HEK293 (cell line): ENCODE data around the gene KDM4C.
"Not testable (repeated sequence)": the region's sequence is repeated elsewhere in the genome, so short reads cannot be mapped to it uniquely, and the experiment has no call there.

ENCODE experiments used
- CTCF ChIA-PET: fragments of 350-600 bp; formaldehyde crosslinking; extraction: SDS; loops from one replicate; lab custom pipeline; 2021; ENCODE audit warnings: antibody characterized with exemption; lab: Yijun Ruan, JAX
- POLR2A ChIA-PET: fragments of 300-600 bp; formaldehyde crosslinking; extraction: SDS; loops from one replicate; lab custom pipeline; 2020; ENCODE audit warnings: antibody characterized with exemption, inconsistent platforms; lab: Yijun Ruan, JAX
- H3K27ac ChIP-seq: fragments of 200-500 bp; sonication (Bioruptor generic); 2 replicates; pipeline ENCODE4 v1.5.1; 2014; ENCODE audit warnings: low read depth, low read length, control low read depth, inconsistent platforms; ENCODE audit errors: extremely low read depth
- H3K36me3 ChIP-seq, 2 experiments: fragments of 200-500 bp in 1 of 2; sonication (Bioruptor generic) in 1 of 2; 1 replicate in 1 of 2; 2 replicates in 1 of 2; pipeline ENCODE4 v1.5.1; 2014 to 2017; ENCODE audit warnings: inconsistent platforms in 2 of 2, low read length in 2 of 2; ENCODE audit not compliant: control insufficient read depth in 2 of 2, insufficient read depth in 1 of 2
- H3K4me1 ChIP-seq: fragments of 200-500 bp; sonication (Bioruptor generic); 2 replicates; pipeline ENCODE4 v1.5.1; 2014; ENCODE audit warnings: mild to moderate bottlenecking, low read length, inconsistent platforms; ENCODE audit not compliant: control insufficient read depth, insufficient read depth
- H3K4me3 ChIP-seq: 2 replicates; pipeline ENCODE4 v1.5.1; 2011; ENCODE audit warnings: low read depth, mild to moderate bottlenecking, control low read depth, low read length, moderate library complexity
- H3K9me3 ChIP-seq: fragments of 200-500 bp; sonication (Bioruptor generic); 2 replicates; pipeline ENCODE4 v1.5.1; 2014; ENCODE audit warnings: low read depth, low read length, inconsistent platforms; ENCODE audit not compliant: control insufficient read depth, insufficient read depth
- KLF7 ChIP-seq: fragments of 450-650 bp; formaldehyde crosslinking; IDR thresholded peaks from 2 replicates; pipeline ENCODE4 v1.5.1; 2016; ENCODE audit warnings: missing biosample characterization, missing genetic modification characterization, borderline replicate concordance
- ZBTB8A ChIP-seq: fragments of 450-650 bp; formaldehyde crosslinking; IDR thresholded peaks from 2 replicates; pipeline ENCODE4 v1.5.1; 2016; ENCODE audit warnings: missing biosample characterization, missing genetic modification characterization
- ZNF138 ChIP-seq: fragments of 450-650 bp; formaldehyde crosslinking; IDR thresholded peaks from 2 replicates; pipeline ENCODE4 v1.5.1; 2016; ENCODE audit warnings: missing biosample characterization, missing genetic modification characterization, borderline replicate concordance
- ZNF140 ChIP-seq: fragments of 450-650 bp; formaldehyde crosslinking; IDR thresholded peaks from 2 replicates; pipeline ENCODE4 v1.5.1; 2016; ENCODE audit warnings: missing biosample characterization, missing genetic modification characterization
- ZNF202 ChIP-seq: fragments of 450-650 bp; formaldehyde crosslinking; IDR thresholded peaks from 2 replicates; pipeline ENCODE4 v1.5.1; 2016; ENCODE audit warnings: missing biosample characterization, missing genetic modification characterization, borderline replicate concordance
- ZNF394 ChIP-seq: fragments of 450-650 bp; formaldehyde crosslinking; IDR thresholded peaks from 2 replicates; pipeline ENCODE4 v1.5.1; 2016; ENCODE audit warnings: missing biosample characterization, missing genetic modification characterization, mild to moderate bottlenecking, moderate library complexity, borderline replicate concordance
- ZNF404 ChIP-seq: fragments of 450-650 bp; formaldehyde crosslinking; IDR thresholded peaks from 2 replicates; pipeline ENCODE4 v1.5.1; 2017; ENCODE audit warnings: missing biosample characterization, missing genetic modification characterization
- ZNF426 ChIP-seq: fragments of 450-650 bp; formaldehyde crosslinking; IDR thresholded peaks from 2 replicates; pipeline ENCODE4 v1.5.1; 2017; ENCODE audit warnings: missing biosample characterization, missing genetic modification characterization, mild to moderate bottlenecking, inconsistent platforms, moderate library complexity
- ZNF433 ChIP-seq: fragments of 450-650 bp; formaldehyde crosslinking; IDR thresholded peaks from 2 replicates; pipeline ENCODE4 v1.5.1; 2016; ENCODE audit warnings: missing biosample characterization, missing genetic modification characterization, low read depth
- ZNF529 ChIP-seq: fragments of 450-650 bp; formaldehyde crosslinking; IDR thresholded peaks from 2 replicates; pipeline ENCODE4 v1.5.1; 2017; ENCODE audit warnings: missing genetic modification characterization, missing biosample characterization; ENCODE audit not compliant: insufficient replicate concordance
- ZNF555 ChIP-seq: fragments of 450-650 bp; formaldehyde crosslinking; conservative IDR thresholded peaks from 2 replicates; pipeline ENCODE4 v1.5.1; 2017; ENCODE audit warnings: missing biosample characterization, mild to moderate bottlenecking, missing genetic modification characterization, inconsistent platforms
- ZNF558 ChIP-seq: fragments of 450-650 bp; formaldehyde crosslinking; IDR thresholded peaks from 2 replicates; pipeline ENCODE4 v1.5.1; 2016; ENCODE audit warnings: missing biosample characterization, missing genetic modification characterization
- ZNF623 ChIP-seq: fragments of 450-650 bp; formaldehyde crosslinking; IDR thresholded peaks from 2 replicates; pipeline ENCODE4 v1.5.1; 2016; ENCODE audit warnings: missing biosample characterization, missing genetic modification characterization
- ZNF629 ChIP-seq: fragments of 450-650 bp; formaldehyde crosslinking; IDR thresholded peaks from 2 replicates; pipeline ENCODE4 v1.5.1; 2017; ENCODE audit warnings: missing biosample characterization, missing genetic modification characterization
- ZNF654 ChIP-seq: fragments of 450-650 bp; formaldehyde crosslinking; IDR thresholded peaks from 2 replicates; pipeline ENCODE4 v1.5.1; 2016; ENCODE audit warnings: low read depth, missing biosample characterization, missing genetic modification characterization
- ZNF664 ChIP-seq: fragments of 450-650 bp; formaldehyde crosslinking; IDR thresholded peaks from 2 replicates; pipeline ENCODE4 v1.5.1; 2016; ENCODE audit warnings: missing biosample characterization, missing genetic modification characterization
- TF ChIP-seq, protein P1 (sequence below): fragments of 450-650 bp; formaldehyde crosslinking; conservative IDR thresholded peaks from 2 replicates; pipeline ENCODE4 v1.5.1; 2016; ENCODE audit warnings: low read depth, missing biosample characterization, missing genetic modification characterization
- TF ChIP-seq, protein P2 (sequence below): fragments of 450-650 bp; formaldehyde crosslinking; IDR thresholded peaks from 2 replicates; pipeline ENCODE4 v1.5.1; 2016; ENCODE audit warnings: missing biosample characterization, missing genetic modification characterization
- TF ChIP-seq, protein P3 (sequence below): fragments of 450-650 bp; formaldehyde crosslinking; conservative IDR thresholded peaks from 2 replicates; pipeline ENCODE4 v1.5.1; 2016; ENCODE audit warnings: low read depth, missing biosample characterization, missing genetic modification characterization

KDM4C gene

DNA sequence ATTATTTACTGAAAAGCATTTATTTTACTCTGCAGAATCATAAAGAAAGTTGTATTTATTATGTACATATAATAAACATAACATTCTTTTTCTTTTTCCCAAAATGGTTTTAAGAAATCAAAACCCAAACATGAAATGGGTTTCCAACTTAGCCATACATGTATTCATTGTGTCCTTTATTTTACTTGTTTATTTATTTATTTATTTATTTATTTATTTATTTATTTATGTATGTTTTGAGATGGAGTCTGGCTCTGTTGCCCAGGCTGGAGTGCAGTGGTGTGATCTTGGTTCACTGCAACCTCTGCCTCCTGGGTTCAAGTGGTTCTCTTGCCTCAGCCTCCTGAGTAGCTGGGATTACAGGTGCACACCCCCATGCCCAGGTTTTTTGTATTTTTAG, 273.2 kb downstream of the KDM4C start:
- POLR2A ChIA-PET, H3K27ac ChIP-seq, H3K4me3 ChIP-seq, H3K36me3 ChIP-seq, H3K4me1 ChIP-seq, H3K9me3 ChIP-seq, CTCF ChIA-PET: not testable (repeated sequence)
- TF ChIP-seq ZNF138 (0 out of 2 replicates have a peak, but pooled peaks have one; percentile 42), ZNF426 (peak; percentile 65), ZNF623 (tag by site-specific recombination) (peak; percentile 58), KLF7 (0 out of 2 replicates have a peak, but pooled peaks have one; percentile 29), ZNF404 (tag by site-specific recombination) (peak; percentile 51; the same call in 1 of the 2 replicates), ZNF664 (tag by site-specific recombination) (0 out of 2 replicates have a peak, but pooled peaks have one; percentile 24), ZNF654 (tag by site-specific recombination) (0 out of 2 replicates have a peak, but pooled peaks have one; percentile 17), ZNF433 (tag by site-specific recombination) (0 out of 2 replicates have a peak, but pooled peaks have one; percentile 32), ZBTB8A (peak; percentile 47; the same call in 1 of the 2 replicates), ZNF529 (tag by site-specific recombination) (peak; percentile 27), ZNF555 (tag by site-specific recombination) (peak; percentile 55), ZNF140 (tag by site-specific recombination) (peak; percentile 76; the same call in 1 of the 2 replicates), ZNF629 (0 out of 2 replicates have a peak, but pooled peaks have one; percentile 25), ZNF394 (tag by site-specific recombination) (peak; percentile 83; the same call in 1 of the 2 replicates), ZNF202 (0 out of 2 replicates have a peak, but pooled peaks have one; percentile 46), ZNF558 (tag by site-specific recombination) (peak; percentile 41; the same call in 1 of the 2 replicates)
- TF ChIP-seq, protein P1, sequence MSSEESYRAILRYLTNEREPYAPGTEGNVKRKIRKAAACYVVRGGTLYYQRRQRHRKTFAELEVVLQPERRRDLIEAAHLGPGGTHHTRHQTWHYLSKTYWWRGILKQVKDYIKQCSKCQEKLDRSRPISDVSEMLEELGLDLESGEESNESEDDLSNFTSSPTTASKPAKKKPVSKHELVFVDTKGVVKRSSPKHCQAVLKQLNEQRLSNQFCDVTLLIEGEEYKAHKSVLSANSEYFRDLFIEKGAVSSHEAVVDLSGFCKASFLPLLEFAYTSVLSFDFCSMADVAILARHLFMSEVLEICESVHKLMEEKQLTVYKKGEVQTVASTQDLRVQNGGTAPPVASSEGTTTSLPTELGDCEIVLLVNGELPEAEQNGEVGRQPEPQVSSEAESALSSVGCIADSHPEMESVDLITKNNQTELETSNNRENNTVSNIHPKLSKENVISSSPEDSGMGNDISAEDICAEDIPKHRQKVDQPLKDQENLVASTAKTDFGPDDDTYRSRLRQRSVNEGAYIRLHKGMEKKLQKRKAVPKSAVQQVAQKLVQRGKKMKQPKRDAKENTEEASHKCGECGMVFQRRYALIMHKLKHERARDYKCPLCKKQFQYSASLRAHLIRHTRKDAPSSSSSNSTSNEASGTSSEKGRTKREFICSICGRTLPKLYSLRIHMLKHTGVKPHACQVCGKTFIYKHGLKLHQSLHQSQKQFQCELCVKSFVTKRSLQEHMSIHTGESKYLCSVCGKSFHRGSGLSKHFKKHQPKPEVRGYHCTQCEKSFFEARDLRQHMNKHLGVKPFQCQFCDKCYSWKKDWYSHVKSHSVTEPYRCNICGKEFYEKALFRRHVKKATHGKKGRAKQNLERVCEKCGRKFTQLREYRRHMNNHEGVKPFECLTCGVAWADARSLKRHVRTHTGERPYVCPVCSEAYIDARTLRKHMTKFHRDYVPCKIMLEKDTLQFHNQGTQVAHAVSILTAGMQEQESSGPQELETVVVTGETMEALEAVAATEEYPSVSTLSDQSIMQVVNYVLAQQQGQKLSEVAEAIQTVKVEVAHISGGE: peak; percentile 68
- TF ChIP-seq, protein P2, sequence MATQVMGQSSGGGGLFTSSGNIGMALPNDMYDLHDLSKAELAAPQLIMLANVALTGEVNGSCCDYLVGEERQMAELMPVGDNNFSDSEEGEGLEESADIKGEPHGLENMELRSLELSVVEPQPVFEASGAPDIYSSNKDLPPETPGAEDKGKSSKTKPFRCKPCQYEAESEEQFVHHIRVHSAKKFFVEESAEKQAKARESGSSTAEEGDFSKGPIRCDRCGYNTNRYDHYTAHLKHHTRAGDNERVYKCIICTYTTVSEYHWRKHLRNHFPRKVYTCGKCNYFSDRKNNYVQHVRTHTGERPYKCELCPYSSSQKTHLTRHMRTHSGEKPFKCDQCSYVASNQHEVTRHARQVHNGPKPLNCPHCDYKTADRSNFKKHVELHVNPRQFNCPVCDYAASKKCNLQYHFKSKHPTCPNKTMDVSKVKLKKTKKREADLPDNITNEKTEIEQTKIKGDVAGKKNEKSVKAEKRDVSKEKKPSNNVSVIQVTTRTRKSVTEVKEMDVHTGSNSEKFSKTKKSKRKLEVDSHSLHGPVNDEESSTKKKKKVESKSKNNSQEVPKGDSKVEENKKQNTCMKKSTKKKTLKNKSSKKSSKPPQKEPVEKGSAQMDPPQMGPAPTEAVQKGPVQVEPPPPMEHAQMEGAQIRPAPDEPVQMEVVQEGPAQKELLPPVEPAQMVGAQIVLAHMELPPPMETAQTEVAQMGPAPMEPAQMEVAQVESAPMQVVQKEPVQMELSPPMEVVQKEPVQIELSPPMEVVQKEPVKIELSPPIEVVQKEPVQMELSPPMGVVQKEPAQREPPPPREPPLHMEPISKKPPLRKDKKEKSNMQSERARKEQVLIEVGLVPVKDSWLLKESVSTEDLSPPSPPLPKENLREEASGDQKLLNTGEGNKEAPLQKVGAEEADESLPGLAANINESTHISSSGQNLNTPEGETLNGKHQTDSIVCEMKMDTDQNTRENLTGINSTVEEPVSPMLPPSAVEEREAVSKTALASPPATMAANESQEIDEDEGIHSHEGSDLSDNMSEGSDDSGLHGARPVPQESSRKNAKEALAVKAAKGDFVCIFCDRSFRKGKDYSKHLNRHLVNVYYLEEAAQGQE: peak; percentile 56
- TF ChIP-seq, protein P3, sequence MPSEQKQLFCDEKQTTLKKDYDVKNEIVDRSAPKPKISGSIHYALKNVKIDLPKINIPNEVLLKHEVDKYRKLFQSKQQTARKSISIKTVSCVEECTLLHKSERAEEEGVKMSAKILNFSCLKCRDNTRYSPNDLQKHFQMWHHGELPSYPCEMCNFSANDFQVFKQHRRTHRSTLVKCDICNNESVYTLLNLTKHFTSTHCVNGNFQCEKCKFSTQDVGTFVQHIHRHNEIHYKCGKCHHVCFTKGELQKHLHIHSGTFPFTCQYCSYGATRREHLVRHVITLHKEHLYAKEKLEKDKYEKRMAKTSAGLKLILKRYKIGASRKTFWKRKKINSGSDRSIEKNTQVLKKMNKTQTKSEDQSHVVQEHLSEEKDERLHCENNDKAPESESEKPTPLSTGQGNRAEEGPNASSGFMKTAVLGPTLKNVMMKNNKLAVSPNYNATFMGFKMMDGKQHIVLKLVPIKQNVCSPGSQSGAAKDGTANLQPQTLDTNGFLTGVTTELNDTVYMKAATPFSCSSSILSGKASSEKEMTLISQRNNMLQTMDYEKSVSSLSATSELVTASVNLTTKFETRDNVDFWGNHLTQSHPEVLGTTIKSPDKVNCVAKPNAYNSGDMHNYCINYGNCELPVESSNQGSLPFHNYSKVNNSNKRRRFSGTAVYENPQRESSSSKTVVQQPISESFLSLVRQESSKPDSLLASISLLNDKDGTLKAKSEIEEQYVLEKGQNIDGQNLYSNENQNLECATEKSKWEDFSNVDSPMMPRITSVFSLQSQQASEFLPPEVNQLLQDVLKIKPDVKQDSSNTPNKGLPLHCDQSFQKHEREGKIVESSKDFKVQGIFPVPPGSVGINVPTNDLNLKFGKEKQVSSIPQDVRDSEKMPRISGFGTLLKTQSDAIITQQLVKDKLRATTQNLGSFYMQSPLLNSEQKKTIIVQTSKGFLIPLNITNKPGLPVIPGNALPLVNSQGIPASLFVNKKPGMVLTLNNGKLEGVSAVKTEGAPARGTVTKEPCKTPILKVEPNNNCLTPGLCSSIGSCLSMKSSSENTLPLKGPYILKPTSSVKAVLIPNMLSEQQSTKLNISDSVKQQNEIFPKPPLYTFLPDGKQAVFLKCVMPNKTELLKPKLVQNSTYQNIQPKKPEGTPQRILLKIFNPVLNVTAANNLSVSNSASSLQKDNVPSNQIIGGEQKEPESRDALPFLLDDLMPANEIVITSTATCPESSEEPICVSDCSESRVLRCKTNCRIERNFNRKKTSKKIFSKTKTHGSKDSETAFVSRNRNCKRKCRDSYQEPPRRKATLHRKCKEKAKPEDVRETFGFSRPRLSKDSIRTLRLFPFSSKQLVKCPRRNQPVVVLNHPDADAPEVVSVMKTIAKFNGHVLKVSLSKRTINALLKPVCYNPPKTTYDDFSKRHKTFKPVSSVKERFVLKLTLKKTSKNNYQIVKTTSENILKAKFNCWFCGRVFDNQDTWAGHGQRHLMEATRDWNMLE (tag by site-specific recombination): peak; percentile 75
